ENCODE results near the gene PEPD.

GRCh38 chr19:33512580-33513137 lies 8.9 kb downstream of the PEPD start:
- TF ChIP-seq, protein P1, sequence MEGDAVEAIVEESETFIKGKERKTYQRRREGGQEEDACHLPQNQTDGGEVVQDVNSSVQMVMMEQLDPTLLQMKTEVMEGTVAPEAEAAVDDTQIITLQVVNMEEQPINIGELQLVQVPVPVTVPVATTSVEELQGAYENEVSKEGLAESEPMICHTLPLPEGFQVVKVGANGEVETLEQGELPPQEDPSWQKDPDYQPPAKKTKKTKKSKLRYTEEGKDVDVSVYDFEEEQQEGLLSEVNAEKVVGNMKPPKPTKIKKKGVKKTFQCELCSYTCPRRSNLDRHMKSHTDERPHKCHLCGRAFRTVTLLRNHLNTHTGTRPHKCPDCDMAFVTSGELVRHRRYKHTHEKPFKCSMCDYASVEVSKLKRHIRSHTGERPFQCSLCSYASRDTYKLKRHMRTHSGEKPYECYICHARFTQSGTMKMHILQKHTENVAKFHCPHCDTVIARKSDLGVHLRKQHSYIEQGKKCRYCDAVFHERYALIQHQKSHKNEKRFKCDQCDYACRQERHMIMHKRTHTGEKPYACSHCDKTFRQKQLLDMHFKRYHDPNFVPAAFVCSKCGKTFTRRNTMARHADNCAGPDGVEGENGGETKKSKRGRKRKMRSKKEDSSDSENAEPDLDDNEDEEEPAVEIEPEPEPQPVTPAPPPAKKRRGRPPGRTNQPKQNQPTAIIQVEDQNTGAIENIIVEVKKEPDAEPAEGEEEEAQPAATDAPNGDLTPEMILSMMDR (IDR thresholded peaks at IDR 0.05; ENCODE audit: poor library complexity), result no peak
- no peak for TF ChIP-seq EZH2 (IDR thresholded peaks at IDR 0.05; ENCODE audit: borderline replicate concordance)

Data from hepatocyte (in vitro differentiated cells).